ENCODE data around the gene ODC1.

ODC1 gene

GRCh38 chr2:10478298-10478625 lies 30.1 kb upstream of the ODC1 start:
- no peak for TF ChIP-seq CTCF (IDR thresholded peaks at IDR 0.05; ENCODE audit: low read length)
- no peak for TF ChIP-seq EZH2 (IDR thresholded peaks at IDR 0.05; ENCODE audit: borderline replicate concordance, low read length)
- H3K36me3 ChIP-seq (ENCODE audit: insufficient read depth, low read length), result no peaks in the 10 kb centered on the region
- H3K27me3 ChIP-seq (ENCODE audit: insufficient read depth, low read length), result no peaks in the 10 kb centered on the region; the same call in 1 of the 2 replicates
- H3F3A ChIP-seq (ENCODE audit: insufficient read depth, low read length), result no peaks in the 10 kb centered on the region
- no peak overlapping the region for H3K27ac ChIP-seq (ENCODE audit: low read depth, low read length, poor library complexity, severe bottlenecking)
- H3K9ac ChIP-seq (ENCODE audit: low read length), result no peak overlapping the region
- H3K4me2 ChIP-seq (ENCODE audit: low read length), result no peak overlapping the region
- no peak overlapping the region for H2AFZ ChIP-seq (ENCODE audit: low read length)
- no peak overlapping the region for H3K4me3 ChIP-seq (ENCODE audit: low read depth, low read length, poor library complexity, severe bottlenecking)
- H4K20me1 ChIP-seq (ENCODE audit: insufficient read depth, low read length), result no peaks in the 10 kb centered on the region
- no peaks in the 10 kb centered on the region for H3K79me2 ChIP-seq (ENCODE audit: insufficient read depth, low read length)
- H3K4me1 ChIP-seq (ENCODE audit: insufficient read depth, low read length, severe bottlenecking), result no peaks in the 10 kb centered on the region
- H3K9me2 ChIP-seq (ENCODE audit: low read depth, low read length), result no peaks in the 10 kb centered on the region
- H3K9me3 ChIP-seq (ENCODE audit: low read length), result no peaks in the 10 kb centered on the region

GRCh38 chr2:10477443-10478297 lies 29.5 kb upstream of the ODC1 start:
- no peak overlapping the region for H3K4me2 ChIP-seq (ENCODE audit: low read length)

GRCh38 chr2:10476723-10477442 lies 28.8 kb upstream of the ODC1 start:
- Histone ChIP-seq H3K4me3 (ENCODE audit: low read depth, low read length, poor library complexity, severe bottlenecking) (no peak overlapping the region), H2AFZ (ENCODE audit: low read length) (no peak overlapping the region), H3K36me3 (ENCODE audit: insufficient read depth, low read length) (no peaks in the 10 kb centered on the region), H3K4me2 (ENCODE audit: low read length) (no peak overlapping the region), H3F3A (ENCODE audit: insufficient read depth, low read length) (no peaks in the 10 kb centered on the region), H3K9ac (ENCODE audit: low read length) (no peak overlapping the region), H3K79me2 (ENCODE audit: insufficient read depth, low read length) (no peaks in the 10 kb centered on the region), H3K4me1 (ENCODE audit: insufficient read depth, low read length, severe bottlenecking) (no peaks in the 10 kb centered on the region), H4K20me1 (ENCODE audit: insufficient read depth, low read length) (no peaks in the 10 kb centered on the region), H3K9me2 (ENCODE audit: low read depth, low read length) (no peaks in the 10 kb centered on the region), H3K9me3 (ENCODE audit: low read length) (no peaks in the 10 kb centered on the region), H3K27me3 (ENCODE audit: insufficient read depth, low read length) (no peaks in the 10 kb centered on the region), H3K27ac (ENCODE audit: low read depth, low read length, poor library complexity, severe bottlenecking) (no peak overlapping the region)
- TF ChIP-seq CTCF (IDR thresholded peaks at IDR 0.05; ENCODE audit: low read length), result no peak
- no peak for TF ChIP-seq EZH2 (IDR thresholded peaks at IDR 0.05; ENCODE audit: borderline replicate concordance, low read length)

More at GRCh38 chr2:10477443-10478297, 29.5 kb upstream of the ODC1 start:
- Histone ChIP-seq H3K9me2 (ENCODE audit: low read depth, low read length) (no peaks in the 10 kb centered on the region), H2AFZ (ENCODE audit: low read length) (no peak overlapping the region), H3K27me3 (ENCODE audit: insufficient read depth, low read length) (no peaks in the 10 kb centered on the region; the same call in 1 of the 2 replicates), H3K9ac (ENCODE audit: low read length) (no peak overlapping the region), H3K9me3 (ENCODE audit: low read length) (no peaks in the 10 kb centered on the region), H3F3A (ENCODE audit: insufficient read depth, low read length) (no peaks in the 10 kb centered on the region), H3K4me1 (ENCODE audit: insufficient read depth, low read length, severe bottlenecking) (no peaks in the 10 kb centered on the region), H3K4me3 (ENCODE audit: low read depth, low read length, poor library complexity, severe bottlenecking) (no peak overlapping the region), H4K20me1 (ENCODE audit: insufficient read depth, low read length) (no peaks in the 10 kb centered on the region), H3K79me2 (ENCODE audit: insufficient read depth, low read length) (no peaks in the 10 kb centered on the region), H3K27ac (ENCODE audit: low read depth, low read length, poor library complexity, severe bottlenecking) (no peak overlapping the region), H3K36me3 (ENCODE audit: insufficient read depth, low read length) (no peaks in the 10 kb centered on the region)
- TF ChIP-seq CTCF (IDR thresholded peaks at IDR 0.05; ENCODE audit: low read length) (no peak), EZH2 (IDR thresholded peaks at IDR 0.05; ENCODE audit: borderline replicate concordance, low read length) (no peak)
